ENCODE results near the gene COX20. TPM values are rescaled to one million over a fixed set of nuclear protein-coding genes. Genes with fewer than 3 reads are reported as not detected.

COX20 gene
- polyA plus RNA-seq, 1 of the 3 experiments (the other 2 are of a cell fraction): 24.8 TPM

DNA sequence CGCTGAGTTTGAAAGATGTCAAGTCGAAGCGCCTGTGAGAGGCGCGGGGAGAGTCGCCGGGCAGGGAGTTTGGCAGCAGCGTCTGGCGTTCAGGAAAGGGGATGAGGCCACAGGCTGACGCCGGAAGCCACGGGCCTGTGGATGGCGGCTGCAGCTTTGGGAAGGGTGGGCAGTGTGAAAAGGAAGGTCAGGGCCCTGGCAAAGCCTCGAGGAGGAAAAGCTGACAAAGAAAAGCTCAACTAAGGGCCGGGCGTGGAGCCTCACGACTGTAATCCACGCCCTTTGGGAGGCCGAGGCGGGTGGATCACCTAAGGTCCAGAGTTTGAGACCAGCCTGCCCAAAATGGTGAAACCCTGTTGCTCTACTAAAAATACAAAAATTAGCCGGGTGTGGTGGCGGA lies 25.2 kb upstream of the COX20 start:
- no peaks in the 10 kb centered on the region for H3K27me3 ChIP-seq (ENCODE audit: insufficient read depth)
- no peak overlapping the region for H3K4me2 ChIP-seq
- POLR2A ChIA-PET: no interaction called here
- H3F3A ChIP-seq (replicated peaks; ENCODE audit: insufficient read depth): no peaks in the 10 kb centered on the region
- 88% methylated on average over 22 of the region's 22 CpGs for WGBS (ENCODE audit: low lambda C conversion rate)
- CTCF ChIA-PET: interaction anchor here (1.0 to 1.3 kb wide), 2 partner anchors 9 to 13 kb away, joined by 4 to 6 read pairs; no protein-coding TSS in a partner anchor
- H3K9me2 ChIP-seq: no peaks in the 10 kb centered on the region
- DNase-seq: no peak
- H3K9me3 ChIP-seq: no peaks in the 10 kb centered on the region
- no peaks in the 10 kb centered on the region for H3K4me1 ChIP-seq (ENCODE audit: control insufficient read depth in 1 of 2, insufficient read depth in 2 of 2, low read depth in 1 of 2, low read length in 1 of 2)
- H2AFZ ChIP-seq (ENCODE audit: low read depth): no peak overlapping the region
- H3K4me3 ChIP-seq (ENCODE audit: low read depth in 2 of 2, low read length in 1 of 2): no peak overlapping the region
- H3K79me2 ChIP-seq (ENCODE audit: insufficient read depth): no peaks in the 10 kb centered on the region
- H3K9ac ChIP-seq: no peak overlapping the region
- no peaks in the 10 kb centered on the region for H3K36me3 ChIP-seq (replicated peaks in 1 of 2; ENCODE audit: control insufficient read depth in 1 of 2, insufficient read depth in 2 of 2, low read length in 1 of 2)
- no peaks in the 10 kb centered on the region for H4K20me1 ChIP-seq (ENCODE audit: insufficient read depth)
- no peak for TF ChIP-seq TEAD4 (IDR thresholded peaks at IDR 0.05; ENCODE audit: borderline replicate concordance, insufficient read depth)
- no peak for TF ChIP-seq GABPA (IDR thresholded peaks at IDR 0.05; ENCODE audit: low read depth)
- TF ChIP-seq FOXJ3 (CRISPR knock-in tag; IDR thresholded peaks at IDR 0.05): no peak
- TF ChIP-seq SIN3A (IDR thresholded peaks at IDR 0.05; ENCODE audit: borderline replicate concordance, low read depth, low read length): no peak
- TF ChIP-seq USF2 (IDR thresholded peaks at IDR 0.05; ENCODE audit: borderline replicate concordance, low read depth, low read length): no peak
- TF ChIP-seq RCOR1 (IDR thresholded peaks at IDR 0.05; ENCODE audit: low read length): no peak
- TF ChIP-seq EP300 (IDR thresholded peaks at IDR 0.05; ENCODE audit: borderline replicate concordance in 1 of 2, low read depth in 1 of 2, low read length in 1 of 2): no peak
- no peak overlapping the region for H3K27ac ChIP-seq (ENCODE audit: low read depth in 2 of 2, low read length in 1 of 2)

DNA sequence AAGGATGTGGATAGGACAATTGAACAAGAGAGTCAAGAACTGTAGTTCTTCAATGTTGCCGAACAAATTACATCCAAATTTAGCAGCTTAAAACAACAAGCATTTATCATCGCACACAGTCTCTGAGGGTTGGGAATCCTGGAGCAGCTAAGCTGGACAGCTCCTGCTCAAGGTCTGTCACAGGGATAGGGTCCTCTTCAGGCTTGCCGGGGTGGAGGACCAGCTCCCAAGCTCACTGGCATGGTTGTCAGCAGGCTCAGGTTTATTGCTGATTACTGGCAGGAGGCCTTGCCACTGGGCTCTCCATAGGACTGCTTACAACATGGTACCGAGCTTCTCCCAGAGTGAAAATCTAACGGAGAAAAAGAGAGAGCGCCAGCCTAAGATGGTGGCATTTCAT lies 22.1 kb upstream of the COX20 start:
- Histone ChIP-seq H3K9ac (no peak overlapping the region), H4K20me1 (ENCODE audit: insufficient read depth) (no peaks in the 10 kb centered on the region), H3F3A (replicated peaks; ENCODE audit: insufficient read depth) (no peaks in the 10 kb centered on the region), H3K27me3 (ENCODE audit: insufficient read depth) (no peaks in the 10 kb centered on the region), H3K9me2 (no peaks in the 10 kb centered on the region), H3K27ac (ENCODE audit: low read depth in 2 of 2, low read length in 1 of 2) (no peak overlapping the region), H3K4me2 (no peak overlapping the region), H3K36me3 (replicated peaks in 1 of 2; ENCODE audit: control insufficient read depth in 1 of 2, insufficient read depth in 2 of 2, low read length in 1 of 2) (no peaks in the 10 kb centered on the region), H2AFZ (ENCODE audit: low read depth) (no peak overlapping the region), H3K4me1 (ENCODE audit: control insufficient read depth in 1 of 2, insufficient read depth in 2 of 2, low read depth in 1 of 2, low read length in 1 of 2) (no peaks in the 10 kb centered on the region), H3K4me3 (ENCODE audit: low read depth in 2 of 2, low read length in 1 of 2) (no peak overlapping the region), H3K79me2 (ENCODE audit: insufficient read depth) (no peaks in the 10 kb centered on the region), H3K9me3 (no peaks in the 10 kb centered on the region)
- ChIA-PET CTCF (interaction anchor here (1.0 to 2.7 kb wide), 3 partner anchors 15 to 210 kb away, joined by 3 to 9 read pairs (median 7); no protein-coding TSS in a partner anchor), POLR2A (no interaction called here)
- no peak for DNase-seq
- whole genome bisulfite sequencing (ENCODE audit: low lambda C conversion rate): 87% methylated on average over 5 of the region's 6 CpGs
- TF ChIP-seq TCF12 (IDR thresholded peaks at IDR 0.05): no peak
- TF ChIP-seq, protein P1, sequence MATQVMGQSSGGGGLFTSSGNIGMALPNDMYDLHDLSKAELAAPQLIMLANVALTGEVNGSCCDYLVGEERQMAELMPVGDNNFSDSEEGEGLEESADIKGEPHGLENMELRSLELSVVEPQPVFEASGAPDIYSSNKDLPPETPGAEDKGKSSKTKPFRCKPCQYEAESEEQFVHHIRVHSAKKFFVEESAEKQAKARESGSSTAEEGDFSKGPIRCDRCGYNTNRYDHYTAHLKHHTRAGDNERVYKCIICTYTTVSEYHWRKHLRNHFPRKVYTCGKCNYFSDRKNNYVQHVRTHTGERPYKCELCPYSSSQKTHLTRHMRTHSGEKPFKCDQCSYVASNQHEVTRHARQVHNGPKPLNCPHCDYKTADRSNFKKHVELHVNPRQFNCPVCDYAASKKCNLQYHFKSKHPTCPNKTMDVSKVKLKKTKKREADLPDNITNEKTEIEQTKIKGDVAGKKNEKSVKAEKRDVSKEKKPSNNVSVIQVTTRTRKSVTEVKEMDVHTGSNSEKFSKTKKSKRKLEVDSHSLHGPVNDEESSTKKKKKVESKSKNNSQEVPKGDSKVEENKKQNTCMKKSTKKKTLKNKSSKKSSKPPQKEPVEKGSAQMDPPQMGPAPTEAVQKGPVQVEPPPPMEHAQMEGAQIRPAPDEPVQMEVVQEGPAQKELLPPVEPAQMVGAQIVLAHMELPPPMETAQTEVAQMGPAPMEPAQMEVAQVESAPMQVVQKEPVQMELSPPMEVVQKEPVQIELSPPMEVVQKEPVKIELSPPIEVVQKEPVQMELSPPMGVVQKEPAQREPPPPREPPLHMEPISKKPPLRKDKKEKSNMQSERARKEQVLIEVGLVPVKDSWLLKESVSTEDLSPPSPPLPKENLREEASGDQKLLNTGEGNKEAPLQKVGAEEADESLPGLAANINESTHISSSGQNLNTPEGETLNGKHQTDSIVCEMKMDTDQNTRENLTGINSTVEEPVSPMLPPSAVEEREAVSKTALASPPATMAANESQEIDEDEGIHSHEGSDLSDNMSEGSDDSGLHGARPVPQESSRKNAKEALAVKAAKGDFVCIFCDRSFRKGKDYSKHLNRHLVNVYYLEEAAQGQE (IDR thresholded peaks at IDR 0.05; ENCODE audit: low read depth, low read length): peak; percentile 78
